Measurements from ENCODE around the gene P4HB.
"Not testable (repeated sequence)": the region's sequence is repeated elsewhere in the genome, so short reads cannot be mapped to it uniquely, and the experiment has no call there.

The P4HB gene

DNA sequence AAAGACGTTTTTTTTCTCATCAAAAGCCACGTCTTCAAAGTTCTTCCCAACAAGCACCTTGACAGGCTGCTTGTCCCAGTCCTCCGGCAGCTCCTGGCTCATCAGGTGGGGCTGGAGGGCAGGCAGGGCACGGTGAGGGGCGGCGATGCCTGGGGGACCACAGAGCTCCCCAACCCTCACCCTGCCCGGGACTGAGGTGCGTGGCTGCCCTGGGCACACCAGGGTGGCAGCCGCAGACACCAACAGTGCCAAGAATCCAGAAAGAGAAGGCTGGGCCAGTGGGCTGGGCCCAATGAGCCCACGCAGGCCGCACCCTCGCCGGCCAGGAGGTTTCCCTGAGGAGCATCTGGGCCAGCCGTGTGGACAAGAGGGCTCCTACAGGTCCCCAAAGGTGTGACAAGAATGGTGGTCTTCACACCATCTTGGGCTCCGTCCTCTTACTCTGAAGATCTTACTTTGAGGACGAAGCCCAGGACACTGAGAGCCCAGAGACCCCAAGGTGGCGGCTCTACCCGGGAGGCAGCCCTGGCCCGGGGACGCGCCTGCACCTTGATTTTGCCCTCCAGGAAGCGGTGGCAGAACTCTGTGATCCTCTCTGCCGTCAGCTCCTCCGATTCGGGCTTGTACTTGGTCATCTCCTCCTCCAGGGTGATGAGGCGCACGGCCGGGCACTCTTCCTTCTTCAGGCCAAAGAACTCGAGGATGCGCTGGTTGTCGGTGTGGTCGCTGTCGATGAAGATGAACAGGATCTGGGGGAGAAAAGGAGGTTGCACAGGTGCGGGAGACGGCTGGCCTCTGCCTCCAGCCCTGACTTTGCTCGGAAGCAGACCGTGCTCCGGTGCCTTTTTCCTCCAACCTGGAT, 14.2 kb downstream of the P4HB start:
- DNase-seq = no peak

DNA sequence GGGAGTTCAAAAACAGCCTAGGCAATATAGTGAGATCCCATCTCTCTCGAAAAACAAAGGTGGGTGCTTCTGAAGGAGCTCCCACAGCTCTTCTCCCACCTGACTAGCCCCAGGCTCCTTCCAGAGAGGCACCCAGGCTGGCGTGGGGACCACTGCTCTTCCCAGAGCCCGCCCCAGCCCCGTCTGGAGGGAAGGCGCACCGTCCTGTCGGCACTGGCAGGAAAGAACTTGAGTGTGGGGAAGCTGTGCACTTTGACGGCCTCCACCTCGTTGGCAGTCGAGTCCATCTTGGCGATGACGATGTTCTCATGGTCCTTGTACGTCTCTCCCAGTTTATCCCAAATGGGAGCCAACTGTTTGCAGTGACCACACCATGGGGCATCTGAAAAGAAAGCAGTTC, 15.0 kb downstream of the P4HB start:
- no peak for DNase-seq

DNA sequence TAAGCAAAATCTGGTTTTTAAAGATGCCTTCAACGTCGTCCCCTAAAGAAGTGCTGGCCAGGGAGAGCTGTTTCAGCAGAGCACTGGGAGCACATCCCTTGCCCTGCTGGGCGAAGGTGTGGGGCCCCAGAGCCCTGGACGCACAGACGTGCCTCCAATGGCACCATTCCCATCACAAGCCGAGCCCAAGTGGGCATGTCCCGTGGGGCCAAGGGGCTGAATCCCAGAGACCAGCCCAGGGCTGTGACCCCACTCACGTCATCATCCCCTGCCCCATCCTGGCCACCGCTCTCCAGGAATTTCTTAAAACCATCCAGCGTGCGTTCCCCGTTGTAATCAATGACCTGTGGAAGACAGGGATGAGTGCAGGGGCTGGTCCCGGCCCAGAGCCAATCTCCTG, 15.4 kb downstream of the P4HB start:
- no peak for DNase-seq

DNA sequence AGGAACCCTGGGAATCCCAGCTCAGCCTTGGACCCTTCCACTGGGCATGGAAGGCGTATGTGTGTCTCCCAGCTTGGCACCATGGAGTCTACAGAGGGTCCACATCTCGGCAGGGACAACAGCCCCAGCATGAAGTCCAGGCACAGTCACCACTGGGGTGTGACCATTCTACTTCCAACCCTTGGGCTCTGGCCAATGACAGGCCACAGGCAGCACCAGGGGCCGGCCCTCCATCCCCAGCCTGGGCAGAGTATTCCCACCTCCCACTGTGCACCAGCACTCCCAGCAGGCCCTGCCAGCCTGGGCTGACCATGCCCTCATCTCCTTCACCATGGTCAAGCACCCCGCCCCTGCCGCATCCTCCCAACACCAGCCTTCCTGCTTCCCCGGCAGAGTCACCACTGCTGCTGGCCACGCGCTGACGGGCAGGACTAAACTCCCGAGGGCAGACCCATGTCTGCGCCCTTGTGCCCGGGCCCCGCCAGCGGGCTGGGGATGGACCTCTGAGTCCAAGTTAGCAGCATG, 15.9 kb downstream of the P4HB start:
- no peak for DNase-seq

DNA sequence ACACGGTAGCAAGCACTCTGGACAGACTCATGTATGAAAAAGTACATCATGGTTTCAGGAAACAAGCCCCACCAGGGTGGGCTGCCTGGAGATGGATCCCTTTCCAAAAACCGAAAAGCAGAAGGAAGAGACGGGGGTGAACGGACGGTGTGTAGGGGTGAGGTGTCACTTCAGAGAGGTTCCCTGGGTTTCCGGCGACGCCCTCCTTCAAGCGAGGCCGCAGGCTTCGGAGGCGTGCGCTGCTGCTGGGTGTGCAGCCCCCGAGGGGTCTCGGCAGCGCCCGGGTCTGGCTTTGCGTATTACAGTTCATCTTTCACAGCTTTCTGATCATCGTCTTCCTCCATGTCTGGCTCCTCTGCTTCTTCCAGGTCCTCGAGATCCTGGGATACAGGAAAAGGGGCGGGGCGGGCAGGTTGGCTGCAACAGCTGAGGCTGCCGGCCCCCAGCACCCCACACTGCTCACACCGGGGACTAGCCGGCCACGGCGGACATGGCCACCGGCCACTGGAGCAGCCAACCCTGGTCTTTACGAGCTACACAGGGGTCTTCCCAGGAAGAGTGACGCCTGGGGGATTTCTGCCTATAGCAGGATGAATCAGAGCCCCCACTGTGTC, 16.5 kb downstream of the P4HB start:
- DNase-seq = no peak

DNA sequence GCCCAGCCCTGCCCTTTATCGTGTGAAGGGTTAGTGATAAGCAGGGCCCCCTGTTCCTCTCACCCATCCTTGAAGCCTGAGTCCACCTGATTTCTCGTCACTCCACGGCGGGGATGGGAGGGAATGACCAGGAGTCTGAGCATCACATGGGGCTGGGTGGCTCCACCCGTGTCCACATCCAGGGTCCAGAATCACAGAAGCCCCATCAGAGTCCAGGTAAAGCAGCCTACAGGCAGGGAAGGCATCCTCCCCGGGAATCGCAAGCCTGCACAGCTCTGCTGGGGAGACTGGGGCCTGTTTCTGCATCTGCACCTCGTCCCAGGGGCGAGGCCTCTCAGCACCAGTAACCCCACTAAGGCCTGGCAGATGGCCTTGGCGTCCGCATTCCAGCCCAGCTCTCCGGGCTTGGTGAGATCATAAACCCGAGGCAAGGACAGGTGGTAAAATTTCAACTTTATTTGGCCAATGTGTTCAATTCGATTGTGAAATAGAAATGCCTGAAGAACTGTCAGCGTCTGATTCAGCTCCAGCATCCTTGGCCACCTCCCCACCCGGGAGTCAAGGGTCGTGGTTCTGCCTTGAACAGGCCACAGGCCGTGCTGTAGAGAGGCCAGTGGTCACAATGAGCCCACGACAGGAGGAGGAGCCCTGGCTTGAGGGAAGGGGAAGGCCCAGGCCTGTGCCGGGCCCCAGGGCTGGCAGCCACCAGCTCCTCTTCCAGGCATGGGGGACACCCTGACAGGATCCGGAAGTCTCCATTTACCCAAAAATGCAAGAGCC, 17.4 kb downstream of the P4HB start:
- no peak for DNase-seq

DNA sequence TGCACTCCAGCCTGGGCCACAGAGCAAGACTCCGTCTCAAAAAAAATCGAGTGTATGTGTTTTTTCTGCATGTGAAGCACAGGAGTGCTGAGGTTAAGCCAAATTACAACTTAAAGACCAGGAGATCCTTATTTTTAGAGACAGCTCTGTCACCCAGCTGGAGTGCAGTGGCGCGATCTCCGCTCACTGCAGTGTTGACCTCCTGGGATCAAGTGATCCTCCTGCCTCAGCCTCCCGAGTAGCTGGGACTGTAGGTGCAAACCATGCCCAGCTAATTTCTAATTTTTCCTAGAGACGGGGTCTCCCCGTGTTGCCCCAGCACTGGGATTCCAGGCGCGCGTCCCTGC, 18.0 kb downstream of the P4HB start:
- no peak for DNase-seq

DNA sequence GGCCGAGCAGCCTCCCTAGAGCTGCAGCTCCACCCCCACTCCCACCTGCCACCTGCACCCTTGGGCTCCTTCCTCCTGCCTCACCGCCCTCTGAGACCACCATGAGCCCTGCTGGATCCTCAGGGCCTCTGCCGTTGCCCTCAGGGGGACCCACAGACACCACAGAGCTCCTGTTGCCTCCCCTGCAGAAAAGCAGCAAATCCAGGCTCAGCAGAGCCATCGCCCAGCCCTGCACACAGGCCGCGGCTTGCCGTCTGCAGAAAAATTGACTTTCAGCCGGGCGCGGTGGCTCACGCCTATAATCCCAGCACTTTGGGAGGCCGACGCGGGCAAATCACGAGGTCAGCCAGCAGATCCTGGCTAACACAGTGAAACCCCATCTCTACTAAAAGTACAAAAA, 18.5 kb downstream of the P4HB start:
- no peak for DNase-seq

DNA sequence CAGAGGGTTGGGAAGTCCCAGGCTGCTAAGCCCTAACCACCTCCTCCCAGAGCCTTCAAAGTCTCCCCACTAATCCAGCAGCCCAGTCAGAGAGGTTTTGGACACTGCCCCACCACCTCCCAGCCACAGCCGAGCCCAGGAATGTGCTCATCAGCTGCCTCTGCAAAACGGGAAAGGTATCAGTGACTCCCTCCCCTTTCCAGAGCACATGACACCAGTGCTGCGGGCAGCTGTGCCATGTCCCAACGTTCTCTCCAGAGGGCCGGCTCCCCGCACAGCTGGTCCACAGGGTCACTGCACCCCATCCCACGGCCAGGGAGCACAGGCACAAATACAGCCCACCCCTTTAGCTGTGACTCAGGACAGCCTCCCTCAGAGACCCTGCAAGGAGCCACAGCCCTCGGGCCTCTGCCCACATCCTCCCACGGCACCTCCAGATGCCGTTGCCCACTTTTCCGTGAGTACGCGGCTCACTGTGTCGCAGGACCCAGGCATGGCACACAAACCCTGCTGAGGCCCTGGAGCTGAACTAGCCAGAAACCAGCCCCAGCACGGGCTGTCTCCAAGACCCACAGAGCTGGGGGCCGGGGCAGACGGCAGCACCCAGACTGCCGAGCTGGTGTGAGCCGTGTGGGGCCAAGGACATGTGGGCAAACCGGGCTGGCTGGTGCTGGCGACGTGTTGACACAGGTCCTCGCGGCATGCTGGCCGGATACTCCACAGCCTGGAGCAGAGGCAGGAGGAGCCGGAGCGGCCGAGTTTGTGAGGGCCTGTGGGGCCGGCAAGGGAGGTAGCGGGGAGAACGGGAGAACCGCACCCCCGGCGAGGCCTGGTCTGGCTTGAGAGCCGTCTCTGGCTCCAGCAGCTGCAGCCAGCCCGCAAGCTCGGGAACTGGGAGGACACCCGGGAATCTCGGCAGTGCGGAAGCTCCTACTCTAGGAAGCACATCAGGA, 19.2 kb downstream of the P4HB start:
- no peak for DNase-seq

DNA sequence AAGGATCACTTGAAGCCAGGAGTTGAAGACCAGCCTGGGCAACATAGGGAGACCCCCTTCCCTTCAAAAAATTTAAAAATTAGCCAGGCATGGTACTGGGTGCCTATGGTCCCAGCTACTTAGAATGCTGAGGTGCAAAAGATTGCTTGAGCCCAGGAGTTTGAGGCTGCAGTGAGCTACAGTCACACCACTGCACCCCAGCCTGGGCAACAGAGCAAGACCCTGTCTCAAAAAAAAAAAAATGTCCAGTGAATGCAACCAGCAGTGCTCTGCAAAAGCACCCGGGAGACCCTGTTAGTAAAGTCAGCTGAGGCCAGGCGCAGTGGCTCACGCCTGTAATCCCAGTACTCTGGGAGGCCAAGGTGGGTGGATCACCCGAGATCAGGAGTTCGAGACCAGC, 20.3 kb downstream of the P4HB start:
- DNase-seq = not testable (repeated sequence)

DNA sequence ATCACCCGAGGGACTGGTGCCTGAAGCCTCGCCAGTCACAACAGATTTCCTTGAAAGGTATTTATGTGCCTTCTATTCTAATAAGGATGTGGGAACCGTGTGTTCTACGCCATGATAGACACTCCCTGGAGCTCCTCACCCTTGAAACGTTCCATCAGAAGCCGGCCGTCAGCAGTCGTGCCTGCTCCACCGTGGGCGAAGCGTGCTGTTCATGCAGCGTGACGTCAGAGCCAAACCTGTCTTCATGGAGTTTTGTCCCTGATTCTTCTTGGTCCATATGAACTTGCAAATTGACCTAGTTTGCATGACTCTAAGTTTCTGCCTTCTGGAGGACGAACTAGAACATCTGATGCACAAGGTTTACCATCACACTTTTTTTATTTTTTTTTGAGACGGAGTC, 21.0 kb downstream of the P4HB start:
- DNase-seq = no peak

DNA sequence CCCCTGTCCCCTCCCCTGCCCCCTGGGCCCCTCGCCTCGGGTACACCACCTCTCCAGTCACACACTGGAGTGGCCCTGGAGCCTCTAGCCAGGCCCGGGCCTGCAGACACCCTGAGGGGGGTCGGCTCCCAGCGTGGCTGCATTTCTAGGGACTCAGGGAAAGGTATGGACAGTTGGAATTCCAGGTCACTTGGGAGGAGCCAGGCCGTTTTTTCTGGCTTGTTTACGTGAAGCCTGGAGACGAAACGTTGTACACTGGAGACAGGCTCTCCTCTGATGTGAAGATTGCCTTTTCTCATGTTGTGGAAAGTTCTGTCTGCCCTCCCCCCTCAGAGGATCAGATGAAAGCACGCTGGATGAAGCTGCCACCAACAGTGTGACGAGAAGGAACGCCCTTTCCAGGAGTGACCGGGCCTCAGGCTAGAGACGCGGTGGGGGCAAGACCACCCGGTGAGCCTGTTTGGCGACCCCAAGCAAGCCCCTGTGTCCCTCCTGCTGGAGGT, 21.5 kb downstream of the P4HB start:
- DNase-seq = no peak

DNA sequence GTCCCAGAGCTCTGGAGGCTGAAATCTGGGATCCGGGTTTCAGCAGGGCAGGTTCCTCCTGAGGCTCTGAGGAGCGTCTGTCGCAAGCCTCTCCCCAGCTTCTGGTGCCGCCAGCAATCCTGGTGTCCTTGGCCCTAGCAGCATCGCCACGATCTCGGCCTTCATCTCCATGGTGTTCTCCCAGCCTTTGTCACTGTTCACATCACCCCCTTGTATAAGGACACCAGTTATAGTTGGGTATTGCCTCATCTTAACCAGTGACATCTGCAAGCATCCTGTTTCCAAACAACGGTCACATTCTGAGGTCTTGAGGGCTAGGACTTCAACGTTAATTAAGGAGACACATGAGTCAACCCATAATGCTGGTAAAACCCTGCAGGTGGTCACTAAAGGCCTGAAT, 22.7 kb downstream of the P4HB start:
- DNase-seq = no peak

DNA sequence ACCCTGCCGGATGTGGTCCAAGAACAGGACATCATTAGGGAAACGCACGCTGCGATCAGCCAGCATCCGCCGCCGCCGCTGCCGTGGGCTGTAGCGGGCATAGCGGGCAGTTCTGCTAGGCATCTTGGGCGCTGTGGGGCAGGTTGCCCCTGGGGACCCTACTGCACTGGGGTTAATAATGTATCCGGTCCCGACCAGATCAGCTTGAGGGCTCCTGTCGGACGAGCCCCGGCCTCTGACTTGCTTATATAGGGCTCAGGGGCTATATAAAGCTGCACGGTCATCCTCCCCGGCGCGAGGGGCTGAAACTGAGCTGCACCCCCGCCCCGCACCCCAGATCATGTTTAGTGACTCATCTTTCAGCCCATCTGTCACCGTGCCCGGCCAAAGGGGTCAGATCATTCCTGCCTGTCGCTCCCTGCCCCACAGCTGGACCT, 25.5 kb downstream of the P4HB start, which contains the start of gene PPP1R27:
Gene PPP1R27 (minus strand): TSS at position 220 of the 437 bp plus-strand sequence. CDS start 97 bp downstream, at position 123.
- no peak for DNase-seq

DNA sequence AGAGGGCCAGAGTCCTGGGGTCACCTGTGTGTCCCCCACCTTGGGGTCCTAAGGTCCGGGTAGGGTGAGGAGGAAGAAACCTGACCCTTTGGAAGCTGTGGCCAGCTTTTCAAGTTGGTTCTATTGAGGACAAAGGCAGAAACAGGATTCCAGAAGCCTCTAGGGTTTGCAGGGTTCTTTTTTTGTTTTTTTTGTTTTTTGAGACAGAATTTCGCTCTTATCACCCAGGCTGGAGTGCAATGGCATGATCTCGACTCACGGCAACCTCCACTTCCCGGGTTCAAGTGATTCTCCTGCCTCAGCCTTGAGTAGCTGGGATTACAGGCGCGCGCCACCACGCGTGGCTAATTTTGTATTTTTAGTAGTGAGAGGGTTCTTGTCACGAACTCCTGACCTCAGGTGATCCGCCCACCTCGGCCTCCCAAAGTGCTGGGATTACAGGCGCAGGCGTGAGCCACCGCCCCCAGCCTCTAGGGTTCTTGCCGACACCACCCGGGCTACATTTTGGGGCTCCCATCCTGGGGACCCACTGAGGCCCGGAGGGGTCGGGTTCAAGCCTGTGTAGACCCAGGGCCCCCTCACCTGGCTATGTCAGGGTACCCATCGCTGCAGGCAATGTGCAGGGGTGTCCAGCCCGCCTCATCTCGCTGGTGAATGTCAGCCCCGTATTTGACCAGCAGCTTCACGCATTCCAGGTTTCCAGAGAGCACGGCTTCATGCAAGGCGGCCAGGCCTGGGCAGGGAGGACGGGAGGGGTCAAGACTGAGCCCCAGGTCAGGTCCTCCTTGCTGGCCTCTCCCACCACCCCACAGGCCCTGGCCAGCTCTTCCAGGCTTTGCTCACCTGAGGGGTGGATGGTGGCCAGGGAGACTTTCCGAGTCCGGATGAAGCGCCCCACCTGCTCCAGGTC, 26.2 kb downstream of the P4HB start:
- DNase-seq = no peak

DNA sequence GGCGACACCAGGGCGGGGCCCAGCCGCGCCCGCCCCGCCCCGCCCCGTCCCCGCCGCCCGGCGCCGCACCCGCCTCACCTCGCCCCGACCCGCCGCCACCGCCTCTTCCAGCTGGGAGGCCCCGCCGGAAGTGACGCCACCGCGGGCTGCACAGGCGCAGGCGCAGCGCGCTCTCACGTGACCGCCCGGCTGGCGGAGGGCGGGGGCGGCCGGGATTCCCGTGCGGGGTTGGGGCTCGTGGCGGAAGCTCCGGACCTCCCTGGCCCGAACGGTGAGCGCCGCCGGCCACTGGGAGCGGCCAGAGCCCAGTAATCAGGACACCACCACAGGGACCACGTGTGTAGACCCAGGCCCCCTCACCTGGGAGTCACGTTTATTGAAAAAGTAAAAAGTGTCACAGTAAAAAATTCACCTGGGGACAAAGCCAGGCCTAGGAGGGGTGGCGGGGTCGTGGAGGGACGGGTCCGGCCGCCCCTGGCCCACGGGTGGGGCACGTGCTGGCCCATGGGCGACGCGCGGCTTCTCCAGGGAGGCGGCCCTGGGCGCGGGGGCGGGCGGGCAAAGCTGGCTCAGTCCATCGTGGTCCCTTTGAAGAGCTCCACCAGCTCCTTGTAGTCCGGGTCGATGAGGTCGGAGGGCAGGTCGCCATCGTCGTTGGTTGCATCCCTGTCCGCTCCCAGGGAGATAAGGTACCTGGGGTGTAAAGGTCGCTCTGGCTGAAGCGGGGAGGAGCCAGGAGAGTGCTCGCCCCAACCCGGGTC, 27.0 kb downstream of the P4HB start, which contains the start of gene MCRIP1:
Gene MCRIP1 (minus strand): TSS at position 132 of the 761 bp plus-strand sequence. CDS start 8,785 bp downstream, outside the sequence.
- peak; percentile 93 for DNase-seq

DNA sequence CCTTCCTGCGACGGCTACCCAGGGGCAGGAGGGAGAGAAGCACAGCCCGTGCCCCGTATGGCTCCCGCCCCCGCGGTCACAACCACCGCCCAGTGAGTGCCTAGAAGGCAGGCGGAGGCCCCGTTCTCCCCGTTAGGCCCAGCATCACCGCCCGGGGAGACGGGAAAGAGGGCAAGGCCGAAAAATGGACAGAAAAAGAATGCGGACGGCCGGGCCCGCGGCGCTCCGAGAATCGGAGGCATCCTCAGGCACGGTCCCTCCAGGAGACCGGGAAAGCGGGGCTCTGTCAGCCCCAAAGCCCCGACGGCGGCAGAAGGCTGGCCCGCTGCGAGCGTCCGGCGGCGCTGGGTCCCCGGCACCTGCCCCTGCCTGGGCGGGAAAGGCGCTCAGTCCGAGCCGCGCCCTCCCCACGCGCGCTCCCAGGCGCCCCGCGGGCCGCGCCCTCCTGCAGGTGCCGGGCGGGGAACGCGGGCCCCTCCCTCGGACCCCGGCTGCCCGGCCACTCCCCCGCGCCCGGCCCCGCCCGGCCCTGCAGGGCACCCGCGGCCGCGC, 27.7 kb downstream of the P4HB start:
- no peak for DNase-seq

DNA sequence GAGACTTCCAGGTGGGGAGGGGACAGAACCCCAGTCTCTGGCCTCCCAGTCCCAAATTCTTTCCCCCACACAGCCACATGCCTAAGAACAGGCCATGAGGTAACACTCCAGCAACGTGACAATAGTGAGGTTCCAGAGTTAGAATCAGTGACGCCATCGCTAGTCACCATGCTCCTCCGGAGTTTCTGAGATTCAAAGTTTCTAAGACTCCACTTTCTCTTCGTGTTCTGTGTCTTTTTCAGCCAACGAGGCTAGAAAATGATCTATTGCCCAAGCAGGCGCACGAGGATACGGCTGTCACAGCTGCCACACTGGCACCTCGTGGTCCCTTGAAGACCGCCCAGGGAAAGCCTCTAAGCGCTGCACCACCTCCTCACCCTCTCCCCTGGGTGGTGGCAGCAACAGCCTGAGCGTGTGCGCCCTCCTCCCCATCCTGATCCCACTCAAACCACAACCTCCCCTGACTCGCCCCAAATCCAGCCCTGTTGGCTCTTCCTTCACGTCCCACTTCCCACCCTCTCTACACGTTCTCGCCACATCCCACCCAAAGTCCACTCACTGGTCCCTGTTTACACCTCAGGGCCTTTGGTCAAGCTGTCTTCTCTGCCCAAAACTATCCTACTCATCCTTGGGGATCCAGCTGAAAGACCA, 28.3 kb downstream of the P4HB start:
- DNase-seq = peak; percentile 25

DNA sequence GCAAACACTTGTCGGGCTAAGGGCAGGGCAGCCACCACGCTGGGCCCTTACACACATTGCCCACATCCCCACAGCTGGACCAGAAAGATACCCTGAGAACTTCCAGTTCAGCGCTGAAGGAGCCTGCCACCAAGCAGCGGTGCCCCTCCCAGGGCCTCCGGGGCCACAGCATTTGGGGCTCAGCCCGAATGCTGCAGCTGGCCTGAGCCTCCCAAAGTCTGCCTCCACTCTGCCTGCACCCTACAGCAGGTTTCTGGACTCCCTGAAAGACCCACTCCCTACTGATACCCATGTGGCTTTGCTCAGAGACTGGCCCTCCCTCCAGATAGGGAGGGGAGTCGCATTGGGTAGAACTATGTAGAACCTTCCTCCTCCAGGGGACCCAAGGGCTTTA, 28.8 kb downstream of the P4HB start:
- no peak for DNase-seq

Data from fibroblast of skin of abdomen (primary cell).